Activated T-cell treated with anti-CD3 and anti-CD28 coated beads, Interleukin-2, amount 50 U/mL, for 24 hours (primary cell): Measurements from ENCODE around the gene GRID1.
"Not testable (repeated sequence)": the region's sequence is repeated elsewhere in the genome, so short reads cannot be mapped to it uniquely, and the experiment has no call there.

Experiments
- DNase-seq: peaks from one replicate; pipeline ENCODE4 v3.0.0-alpha.2; 2020
- H3K27ac Mint-ChIP-seq: 2 replicates; pipeline ENCODE4 v1.8.0; 2020; ENCODE audit warnings: mild to moderate bottlenecking, mixed read lengths
- H3K27me3 Mint-ChIP-seq: 2 replicates; pipeline ENCODE4 v1.8.0; 2020; ENCODE audit warnings: mixed read lengths
- H3K36me3 Mint-ChIP-seq: 2 replicates; pipeline ENCODE4 v1.8.0; 2020; ENCODE audit warnings: low read depth, mixed read lengths
- H3K4me1 Mint-ChIP-seq: 2 replicates; pipeline ENCODE4 v1.8.0; 2020; ENCODE audit warnings: low read depth, mixed read lengths
- H3K4me3 Mint-ChIP-seq: 2 replicates; pipeline ENCODE4 v1.8.0; 2020; ENCODE audit warnings: mild to moderate bottlenecking, moderate library complexity, mixed read lengths
- H3K9me3 Mint-ChIP-seq: 2 replicates; pipeline ENCODE4 v1.8.0; 2020; ENCODE audit warnings: mixed read lengths

The GRID1 gene

GRCh38 chr10:85720931-85721590, 645.5 kb downstream of the GRID1 start:
- no peaks in the 10 kb centered on the region for H3K27me3 Mint-ChIP-seq
- H3K9me3 Mint-ChIP-seq: no peaks in the 10 kb centered on the region
- H3K4me3 Mint-ChIP-seq: no peak overlapping the region
- no peak for DNase-seq
- no peaks in the 10 kb centered on the region for H3K4me1 Mint-ChIP-seq
- no peak overlapping the region for H3K27ac Mint-ChIP-seq
- no peaks in the 10 kb centered on the region for H3K36me3 Mint-ChIP-seq

DNA sequence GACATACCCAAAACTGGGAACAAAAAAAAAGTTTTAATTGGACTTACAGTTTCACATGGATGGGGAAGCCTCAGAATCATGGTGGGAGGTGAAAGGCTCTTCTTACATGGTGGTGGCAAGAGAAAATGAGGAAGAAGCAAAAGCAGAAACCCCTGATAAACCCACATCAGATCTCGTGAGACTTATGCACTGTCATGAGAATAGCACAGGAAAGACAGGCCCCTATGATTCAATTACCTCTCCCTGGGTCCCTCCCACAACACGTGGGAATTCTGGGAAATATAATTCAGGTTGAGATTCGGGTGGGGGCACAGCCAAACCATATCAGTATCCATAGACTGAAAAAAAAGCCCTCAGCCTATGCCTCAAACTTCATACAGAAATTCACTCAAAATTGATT, 647.2 kb downstream of the GRID1 start:
- Mint-ChIP-seq H3K4me1 (no peaks in the 10 kb centered on the region), H3K9me3 (no peaks in the 10 kb centered on the region), H3K27ac (no peak overlapping the region), H3K36me3 (no peaks in the 10 kb centered on the region), H3K4me3 (no peak overlapping the region), H3K27me3 (no peaks in the 10 kb centered on the region)
- no peak for DNase-seq

- Mint-ChIP-seq H3K36me3 (no peaks in the 10 kb centered on the region), H3K4me1 (no peaks in the 10 kb centered on the region), H3K27me3 (no peaks in the 10 kb centered on the region), H3K9me3 (peaks cover 4% of the 10 kb centered on the region), H3K27ac (no peak overlapping the region), H3K4me3 (no peak overlapping the region)
- DNase-seq: no peak
These were observed 652.7 kb downstream of the GRID1 start for GRCh38 chr10:85713885-85714284.

DNA sequence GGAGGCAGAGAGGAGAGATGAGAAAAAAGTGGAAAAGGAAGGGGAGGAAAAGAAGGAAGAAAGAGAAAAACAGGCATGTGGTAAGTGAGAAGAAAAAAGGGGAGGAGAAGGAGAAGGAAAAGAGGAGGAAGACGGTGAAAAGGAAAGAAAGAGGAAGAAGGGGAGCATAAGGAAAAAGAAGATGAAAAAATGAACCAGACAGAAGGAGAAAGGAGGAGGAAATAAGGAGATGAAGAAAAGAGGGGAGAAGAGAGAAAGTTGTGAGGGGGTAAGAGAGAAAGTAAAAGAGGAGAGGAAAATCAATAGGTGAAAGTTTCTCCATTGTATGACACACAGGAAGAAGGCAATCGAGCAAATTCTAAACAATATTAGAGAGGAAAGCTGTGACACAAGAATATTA, 663.8 kb downstream of the GRID1 start:
- no peak overlapping the region for H3K27ac Mint-ChIP-seq
- no peak for DNase-seq
- no peaks in the 10 kb centered on the region for H3K9me3 Mint-ChIP-seq
- H3K36me3 Mint-ChIP-seq: no peaks in the 10 kb centered on the region
- no peaks in the 10 kb centered on the region for H3K4me1 Mint-ChIP-seq
- peaks cover 42% of the 10 kb centered on the region for H3K27me3 Mint-ChIP-seq
- H3K4me3 Mint-ChIP-seq: no peak overlapping the region

- not testable (repeated sequence) for H3K27ac Mint-ChIP-seq, DNase-seq, H3K9me3 Mint-ChIP-seq, H3K36me3 Mint-ChIP-seq, H3K4me1 Mint-ChIP-seq, H3K4me3 Mint-ChIP-seq
- H3K27me3 Mint-ChIP-seq: peaks cover 42% of the 10 kb centered on the region
These were observed 667.5 kb downstream of the GRID1 start for GRCh38 chr10:85699066-85699465.

DNA sequence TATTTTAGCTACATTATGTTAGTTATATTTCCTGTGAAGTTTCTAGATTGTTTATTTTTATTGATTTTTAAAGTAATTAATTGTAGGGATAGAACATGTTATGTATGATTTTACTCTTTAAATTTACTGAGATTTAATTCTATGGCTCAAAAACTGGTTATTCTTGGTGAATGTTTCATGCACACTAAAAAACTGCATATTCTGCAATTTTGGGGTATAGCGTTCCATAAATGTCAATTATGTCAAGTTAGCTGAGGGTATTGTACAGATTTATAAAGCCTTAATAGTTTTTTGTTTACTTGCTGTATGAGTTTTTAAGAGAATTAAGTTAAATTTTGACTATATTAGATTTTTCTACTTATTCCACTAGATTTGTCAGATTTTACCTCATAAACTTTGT, 669.7 kb downstream of the GRID1 start:
- Mint-ChIP-seq H3K4me3 (no peak overlapping the region), H3K36me3 (no peaks in the 10 kb centered on the region), H3K4me1 (no peaks in the 10 kb centered on the region), H3K27me3 (peaks cover 39% of the 10 kb centered on the region), H3K27ac (no peak overlapping the region), H3K9me3 (peaks cover 6% of the 10 kb centered on the region)
- no peak for DNase-seq

GRCh38 chr10:85682621-85683020, 684.0 kb downstream of the GRID1 start:
- Mint-ChIP-seq H3K4me3 (no peak overlapping the region), H3K9me3 (no peaks in the 10 kb centered on the region)

DNA sequence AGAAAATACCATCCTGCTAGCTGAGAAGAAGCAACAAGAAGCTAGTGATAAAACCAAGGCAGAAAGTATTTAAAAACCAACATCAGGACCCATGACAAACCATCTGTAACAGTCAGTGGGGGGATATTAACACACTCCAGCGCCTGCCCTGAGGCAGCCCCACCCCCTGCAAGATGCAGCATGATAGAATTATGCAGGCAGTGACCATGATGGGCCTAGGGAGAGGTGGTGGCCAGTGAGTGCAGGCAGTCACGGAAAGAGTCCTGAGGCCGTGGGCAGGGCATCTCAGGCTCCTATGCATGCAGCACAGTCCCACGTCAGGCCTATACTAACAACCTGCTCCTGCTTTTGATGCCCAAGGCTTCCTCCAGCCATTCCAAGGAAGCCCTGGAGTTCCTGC, 686.9 kb downstream of the GRID1 start:
- Mint-ChIP-seq H3K36me3 (no peaks in the 10 kb centered on the region), H3K9me3 (no peaks in the 10 kb centered on the region), H3K27me3 (peaks cover 16% of the 10 kb centered on the region), H3K27ac (no peak overlapping the region), H3K4me3 (no peak overlapping the region), H3K4me1 (no peaks in the 10 kb centered on the region)
- DNase-seq: no peak

More at GRCh38 chr10:85682621-85683020, 684.0 kb downstream of the GRID1 start:
- H3K27ac Mint-ChIP-seq: no peak overlapping the region
- DNase-seq: no peak
- H3K4me1 Mint-ChIP-seq: no peaks in the 10 kb centered on the region
- no peaks in the 10 kb centered on the region for H3K36me3 Mint-ChIP-seq
- peaks cover 5% of the 10 kb centered on the region for H3K27me3 Mint-ChIP-seq

- Mint-ChIP-seq H3K27ac (no peak overlapping the region), H3K9me3 (no peaks in the 10 kb centered on the region), H3K4me3 (no peak overlapping the region), H3K36me3 (no peaks in the 10 kb centered on the region), H3K27me3 (peaks cover 16% of the 10 kb centered on the region), H3K4me1 (no peaks in the 10 kb centered on the region)
- no peak for DNase-seq
These were observed 687.5 kb downstream of the GRID1 start for GRCh38 chr10:85679061-85679460.

- no peak overlapping the region for H3K4me3 Mint-ChIP-seq
- peaks cover 10% of the 10 kb centered on the region for H3K4me1 Mint-ChIP-seq
- no peak overlapping the region for H3K27ac Mint-ChIP-seq
- H3K27me3 Mint-ChIP-seq: peaks cover 11% of the 10 kb centered on the region
- H3K36me3 Mint-ChIP-seq: no peaks in the 10 kb centered on the region
- no peak for DNase-seq
- H3K9me3 Mint-ChIP-seq: peaks cover 10% of the 10 kb centered on the region
These were observed 691.7 kb downstream of the GRID1 start for GRCh38 chr10:85674851-85675250.

DNA sequence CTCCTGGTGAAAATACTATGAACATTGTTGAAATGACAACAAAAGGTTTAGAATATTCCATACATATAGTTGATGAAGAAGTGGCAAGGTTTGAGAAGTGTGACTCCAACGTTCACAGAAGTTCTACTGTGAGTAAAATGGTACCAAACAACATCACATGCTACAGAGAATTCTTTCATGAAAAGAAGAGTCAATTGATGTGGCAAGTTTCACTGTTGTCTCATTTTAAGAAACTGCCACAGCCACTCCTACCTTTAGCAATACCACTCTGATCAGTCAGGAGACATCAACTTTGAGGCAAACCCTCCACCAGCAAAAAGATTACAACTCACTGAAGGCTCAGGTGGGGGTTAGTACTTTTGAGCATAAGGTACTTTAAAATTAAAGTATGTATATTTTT, 693.3 kb downstream of the GRID1 start:
- H3K27me3 Mint-ChIP-seq: peaks cover 11% of the 10 kb centered on the region
- DNase-seq: no peak
- H3K4me1 Mint-ChIP-seq: peaks cover 10% of the 10 kb centered on the region
- H3K36me3 Mint-ChIP-seq: no peaks in the 10 kb centered on the region
- peak overlapping the region; percentile 54 for H3K27ac Mint-ChIP-seq
- peaks cover 10% of the 10 kb centered on the region for H3K9me3 Mint-ChIP-seq
- no peak overlapping the region for H3K4me3 Mint-ChIP-seq

- Mint-ChIP-seq H3K36me3 (no peaks in the 10 kb centered on the region), H3K4me3 (no peak overlapping the region), H3K9me3 (peaks cover 10% of the 10 kb centered on the region), H3K27ac (peak overlapping the region; percentile 61), H3K27me3 (peaks cover 8% of the 10 kb centered on the region), H3K4me1 (peaks cover 10% of the 10 kb centered on the region)
- no peak for DNase-seq
These were observed 695.1 kb downstream of the GRID1 start for GRCh38 chr10:85671530-85671929.

- Mint-ChIP-seq H3K27me3 (no peaks in the 10 kb centered on the region), H3K36me3 (no peaks in the 10 kb centered on the region), H3K4me3 (no peak overlapping the region), H3K4me1 (peaks cover 10% of the 10 kb centered on the region), H3K9me3 (peaks cover 10% of the 10 kb centered on the region), H3K27ac (no peak overlapping the region)
- DNase-seq: no peak
These were observed 698.1 kb downstream of the GRID1 start for GRCh38 chr10:85668522-85668921.

GRCh38 chr10:85667638-85668233, 698.9 kb downstream of the GRID1 start:
- no peak overlapping the region for H3K4me3 Mint-ChIP-seq
- no peak for DNase-seq
- H3K9me3 Mint-ChIP-seq: peaks cover 4% of the 10 kb centered on the region
- no peak overlapping the region for H3K27ac Mint-ChIP-seq
- H3K27me3 Mint-ChIP-seq: no peaks in the 10 kb centered on the region
- H3K4me1 Mint-ChIP-seq: peaks cover 5% of the 10 kb centered on the region
- H3K36me3 Mint-ChIP-seq: no peaks in the 10 kb centered on the region

- H3K36me3 Mint-ChIP-seq: no peaks in the 10 kb centered on the region
- peaks cover 5% of the 10 kb centered on the region for H3K4me1 Mint-ChIP-seq
- H3K27ac Mint-ChIP-seq: no peak overlapping the region
- no peak for DNase-seq
- peaks cover 2% of the 10 kb centered on the region for H3K9me3 Mint-ChIP-seq
- no peak overlapping the region for H3K4me3 Mint-ChIP-seq
- no peaks in the 10 kb centered on the region for H3K27me3 Mint-ChIP-seq
These were observed 699.6 kb downstream of the GRID1 start for GRCh38 chr10:85666987-85667386.
